ENCODE measurements around the gene F10.

DNA sequence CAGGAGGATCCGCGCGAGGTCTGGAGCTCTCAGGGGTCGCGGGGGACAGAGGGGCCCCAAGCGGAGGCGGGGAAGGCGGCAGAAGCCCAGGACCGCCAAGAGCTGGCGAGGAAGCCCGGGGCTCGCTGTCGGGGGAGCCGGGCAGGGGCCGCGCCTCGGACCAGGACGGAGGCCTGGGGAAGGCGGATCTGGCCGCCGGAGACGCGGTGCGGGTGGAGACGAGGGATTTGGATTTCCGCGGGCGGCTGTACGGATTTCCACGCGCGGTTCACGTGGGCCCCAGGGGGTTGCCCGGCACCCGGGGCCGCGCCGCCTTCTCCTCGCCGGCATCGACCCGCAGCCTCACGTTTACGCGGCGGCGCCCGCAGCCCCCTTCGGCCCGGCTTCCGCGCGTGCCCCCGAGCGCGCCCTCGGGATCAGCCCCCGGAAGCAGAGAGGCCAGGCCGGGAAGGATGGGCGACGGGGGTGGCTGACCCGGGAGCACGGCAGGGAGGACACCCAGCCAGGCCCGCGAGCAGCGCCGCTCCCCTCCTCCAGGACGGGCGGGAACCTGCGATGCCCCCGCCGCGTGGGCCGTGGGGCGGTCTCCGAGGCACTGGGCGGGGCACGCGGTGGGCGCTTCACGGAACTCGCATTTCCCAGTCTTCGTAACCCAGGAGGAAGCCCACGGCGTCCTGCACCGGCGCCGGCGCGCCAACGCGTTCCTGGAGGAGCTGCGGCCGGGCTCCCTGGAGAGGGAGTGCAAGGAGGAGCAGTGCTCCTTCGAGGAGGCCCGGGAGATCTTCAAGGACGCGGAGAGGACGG, 12.3 kb upstream of the F10 start:
- TF ChIP-seq, protein P1, sequence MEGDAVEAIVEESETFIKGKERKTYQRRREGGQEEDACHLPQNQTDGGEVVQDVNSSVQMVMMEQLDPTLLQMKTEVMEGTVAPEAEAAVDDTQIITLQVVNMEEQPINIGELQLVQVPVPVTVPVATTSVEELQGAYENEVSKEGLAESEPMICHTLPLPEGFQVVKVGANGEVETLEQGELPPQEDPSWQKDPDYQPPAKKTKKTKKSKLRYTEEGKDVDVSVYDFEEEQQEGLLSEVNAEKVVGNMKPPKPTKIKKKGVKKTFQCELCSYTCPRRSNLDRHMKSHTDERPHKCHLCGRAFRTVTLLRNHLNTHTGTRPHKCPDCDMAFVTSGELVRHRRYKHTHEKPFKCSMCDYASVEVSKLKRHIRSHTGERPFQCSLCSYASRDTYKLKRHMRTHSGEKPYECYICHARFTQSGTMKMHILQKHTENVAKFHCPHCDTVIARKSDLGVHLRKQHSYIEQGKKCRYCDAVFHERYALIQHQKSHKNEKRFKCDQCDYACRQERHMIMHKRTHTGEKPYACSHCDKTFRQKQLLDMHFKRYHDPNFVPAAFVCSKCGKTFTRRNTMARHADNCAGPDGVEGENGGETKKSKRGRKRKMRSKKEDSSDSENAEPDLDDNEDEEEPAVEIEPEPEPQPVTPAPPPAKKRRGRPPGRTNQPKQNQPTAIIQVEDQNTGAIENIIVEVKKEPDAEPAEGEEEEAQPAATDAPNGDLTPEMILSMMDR (conservative IDR thresholded peaks at IDR 0.05 in 1 of 2, IDR thresholded peaks at IDR 0.05 in 1 of 2; ENCODE audit: extremely low read depth in 1 of 2, insufficient read depth in 1 of 2, low read depth in 1 of 2, low read length in 2 of 2), result no peak
- peak; percentile 38 for TF ChIP-seq EZH2 (IDR thresholded peaks at IDR 0.05; ENCODE audit: borderline replicate concordance, low read length)
